Stimulated activated naive B cell treated with anti-CD40 and anti-IgM and Interleukin-4, amounts not matched to agents 10 μg/mL and 1 μg/mL and 100 μg/mL, for 72 hours (primary cell): ENCODE results near the gene ECI2.
"Not testable (repeated sequence)": the region's sequence is repeated elsewhere in the genome, so short reads cannot be mapped to it uniquely, and the experiment has no call there.

Source experiments
- ATAC-seq, 2 donors: fragments of 150-1000 bp; cut with Tn5 transposase; replicated peaks; 2 replicates each; pipeline ENCODE4 v1.10.0; 2021; ENCODE audit warnings: moderate library complexity in 1 of 2
- DNase-seq: peaks from one replicate; pipeline ENCODE4 v3.0.0; 2021
- H3K27ac Mint-ChIP-seq: one replicate; pipeline ENCODE4 v1.8.0; 2022; ENCODE audit warnings: mild to moderate bottlenecking, mixed read lengths
- H3K27me3 Mint-ChIP-seq, 2 donors: one replicate each; pipeline ENCODE4 v1.8.0; 2022; ENCODE audit warnings: mixed read lengths in 2 of 2
- H3K36me3 Mint-ChIP-seq, 2 donors: one replicate each; pipeline ENCODE4 v1.8.0; 2022; ENCODE audit warnings: mixed read lengths in 2 of 2, mild to moderate bottlenecking in 1 of 2
- H3K4me1 Mint-ChIP-seq, 2 donors: one replicate each; pipeline ENCODE4 v1.8.0; 2022; ENCODE audit warnings: mixed read lengths in 2 of 2, mild to moderate bottlenecking in 1 of 2
- H3K4me3 Mint-ChIP-seq, 2 donors: one replicate each; pipeline ENCODE4 v1.8.0; 2022; ENCODE audit warnings: mild to moderate bottlenecking in 2 of 2, mixed read lengths in 2 of 2, moderate library complexity in 1 of 2
- H3K9me3 Mint-ChIP-seq, 2 donors: one replicate each; pipeline ENCODE4 v1.8.0; 2022; ENCODE audit warnings: mixed read lengths in 2 of 2, mild to moderate bottlenecking in 1 of 2

The ECI2 gene

GRCh38 chr6:4129446-4129845 lies 5.9 kb downstream of the ECI2 start:
- H3K4me1 Mint-ChIP-seq, result peaks cover 17 to 23% of the 10 kb centered on the region in 2 donors
- no peaks in the 10 kb centered on the region for H3K27me3 Mint-ChIP-seq
- ATAC-seq, result no peak
- peaks cover 41 to 62% of the 10 kb centered on the region in 2 donors for H3K36me3 Mint-ChIP-seq
- H3K9me3 Mint-ChIP-seq, result no peaks in the 10 kb centered on the region
- no peak for DNase-seq
- no peak overlapping the region for H3K4me3 Mint-ChIP-seq
- H3K27ac Mint-ChIP-seq, result no peak overlapping the region

- H3K4me1 Mint-ChIP-seq, result peaks cover 13 to 16% of the 10 kb centered on the region in 2 donors
- DNase-seq, result no peak
- H3K4me3 Mint-ChIP-seq, result no peak overlapping the region
- no peaks in the 10 kb centered on the region for H3K27me3 Mint-ChIP-seq
- no peaks in the 10 kb centered on the region for H3K9me3 Mint-ChIP-seq
- H3K36me3 Mint-ChIP-seq, result peaks cover 41 to 62% of the 10 kb centered on the region in 2 donors
- ATAC-seq, result no peak
- no peak overlapping the region for H3K27ac Mint-ChIP-seq
Measured at GRCh38 chr6:4128748-4129147, 6.6 kb downstream of the ECI2 start.

- DNase-seq, result no peak
- Mint-ChIP-seq H3K4me3 (no peak overlapping the region), H3K27ac (no peak overlapping the region), H3K4me1 (peaks cover 9 to 12% of the 10 kb centered on the region in 2 donors), H3K27me3 (no peaks in the 10 kb centered on the region), H3K9me3 (no peaks in the 10 kb centered on the region), H3K36me3 (peaks cover 40 to 61% of the 10 kb centered on the region in 2 donors)
- no peak for ATAC-seq
Measured at GRCh38 chr6:4128072-4128471, 7.3 kb downstream of the ECI2 start.

- no peaks in the 10 kb centered on the region for H3K9me3 Mint-ChIP-seq
- no peak overlapping the region for H3K27ac Mint-ChIP-seq
- no peaks in the 10 kb centered on the region for H3K27me3 Mint-ChIP-seq
- no peak for DNase-seq
- peak; percentile 57 to 71 for ATAC-seq
- peaks cover 32 to 53% of the 10 kb centered on the region in 2 donors for H3K36me3 Mint-ChIP-seq
- peak overlapping the region in 1 of 2 donors; percentile 19 for H3K4me3 Mint-ChIP-seq
- peaks cover 9 to 12% of the 10 kb centered on the region in 2 donors for H3K4me1 Mint-ChIP-seq
Measured at GRCh38 chr6:4125933-4126864, 9.2 kb downstream of the ECI2 start.

GRCh38 chr6:4125500-4125899 lies 9.9 kb downstream of the ECI2 start:
- ATAC-seq, result no peak
- H3K4me1 Mint-ChIP-seq, result peaks cover 9 to 12% of the 10 kb centered on the region in 2 donors
- no peaks in the 10 kb centered on the region for H3K27me3 Mint-ChIP-seq
- H3K4me3 Mint-ChIP-seq, result peak overlapping the region in 1 of 2 donors; percentile 19
- H3K9me3 Mint-ChIP-seq, result no peaks in the 10 kb centered on the region
- peaks cover 35 to 56% of the 10 kb centered on the region in 2 donors for H3K36me3 Mint-ChIP-seq
- no peak overlapping the region for H3K27ac Mint-ChIP-seq
- DNase-seq, result no peak

GRCh38 chr6:4124351-4124750 lies 11.0 kb downstream of the ECI2 start:
- no peak for DNase-seq
- peaks cover 33 to 54% of the 10 kb centered on the region in 2 donors for H3K36me3 Mint-ChIP-seq
- H3K27ac Mint-ChIP-seq, result no peak overlapping the region
- H3K4me3 Mint-ChIP-seq, result no peak overlapping the region
- H3K4me1 Mint-ChIP-seq, result peaks cover 9 to 12% of the 10 kb centered on the region in 2 donors
- H3K27me3 Mint-ChIP-seq, result no peaks in the 10 kb centered on the region
- no peak for ATAC-seq
- H3K9me3 Mint-ChIP-seq, result no peaks in the 10 kb centered on the region

- peaks cover 5 to 14% of the 10 kb centered on the region in 2 donors for H3K27me3 Mint-ChIP-seq
- no peak for DNase-seq
- H3K36me3 Mint-ChIP-seq, result peaks cover 50 to 54% of the 10 kb centered on the region in 2 donors
- H3K4me1 Mint-ChIP-seq, result no peaks in the 10 kb centered on the region
- no peak for ATAC-seq
- H3K9me3 Mint-ChIP-seq, result peaks cover 12 to 17% of the 10 kb centered on the region in 2 donors
- H3K27ac Mint-ChIP-seq, result no peak overlapping the region
- no peak overlapping the region for H3K4me3 Mint-ChIP-seq
Measured at GRCh38 chr6:4115741-4116140, 19.6 kb downstream of the ECI2 start.

- Mint-ChIP-seq H3K36me3 (peaks cover 46% of the 10 kb centered on the region in 2 donors), H3K4me3 (no peak overlapping the region), H3K27ac (no peak overlapping the region), H3K4me1 (no peaks in the 10 kb centered on the region), H3K27me3 (peaks cover 7 to 14% of the 10 kb centered on the region in 2 donors), H3K9me3 (peaks cover 12 to 17% of the 10 kb centered on the region in 2 donors)
- ATAC-seq (no peak), DNase-seq (no peak)
Measured at GRCh38 chr6:4114123-4114522, 21.3 kb downstream of the ECI2 start.

GRCh38 chr6:4113649-4114048 lies 21.7 kb downstream of the ECI2 start:
- H3K9me3 Mint-ChIP-seq, result peaks cover 12 to 17% of the 10 kb centered on the region in 2 donors
- no peak overlapping the region for H3K4me3 Mint-ChIP-seq
- no peak for DNase-seq
- ATAC-seq, result no peak
- peaks cover 44 to 45% of the 10 kb centered on the region in 2 donors for H3K36me3 Mint-ChIP-seq
- no peak overlapping the region for H3K27ac Mint-ChIP-seq
- H3K27me3 Mint-ChIP-seq, result peaks cover 7 to 14% of the 10 kb centered on the region in 2 donors
- H3K4me1 Mint-ChIP-seq, result no peaks in the 10 kb centered on the region

- DNase-seq, result no peak
- Mint-ChIP-seq H3K27me3 (peaks cover 7 to 14% of the 10 kb centered on the region in 2 donors), H3K9me3 (peaks cover 12 to 17% of the 10 kb centered on the region in 2 donors), H3K4me3 (no peak overlapping the region), H3K4me1 (no peaks in the 10 kb centered on the region), H3K27ac (no peak overlapping the region), H3K36me3 (peaks cover 35 to 36% of the 10 kb centered on the region in 2 donors)
- no peak for ATAC-seq
Measured at GRCh38 chr6:4112366-4112765, 23.0 kb downstream of the ECI2 start.

- not testable (repeated sequence) for ATAC-seq, H3K27ac Mint-ChIP-seq, H3K4me1 Mint-ChIP-seq, DNase-seq, H3K4me3 Mint-ChIP-seq
- Mint-ChIP-seq H3K9me3 (peaks cover 12 to 14% of the 10 kb centered on the region in 2 donors), H3K36me3 (peaks cover 10 to 15% of the 10 kb centered on the region in 2 donors), H3K27me3 (peaks cover 7 to 14% of the 10 kb centered on the region in 2 donors)
Measured at GRCh38 chr6:4109363-4109815, 26.0 kb downstream of the ECI2 start.

- no peaks in the 10 kb centered on the region for H3K4me1 Mint-ChIP-seq
- H3K36me3 Mint-ChIP-seq, result peaks cover 6 to 8% of the 10 kb centered on the region in 2 donors
- no peak for DNase-seq
- no peak overlapping the region for H3K27ac Mint-ChIP-seq
- H3K4me3 Mint-ChIP-seq, result no peak overlapping the region
- no peak for ATAC-seq
- peaks cover 8 to 11% of the 10 kb centered on the region in 2 donors for H3K9me3 Mint-ChIP-seq
- peaks cover 5 to 12% of the 10 kb centered on the region in 2 donors for H3K27me3 Mint-ChIP-seq
Measured at GRCh38 chr6:4108561-4109093, 26.7 kb downstream of the ECI2 start.

GRCh38 chr6:4107873-4108272 lies 27.5 kb downstream of the ECI2 start:
- ATAC-seq (no peak), DNase-seq (no peak)
- H3K9me3 Mint-ChIP-seq, result peaks cover 6 to 7% of the 10 kb centered on the region in 2 donors
- H3K4me1 Mint-ChIP-seq, result no peaks in the 10 kb centered on the region
- no peak overlapping the region for H3K4me3 Mint-ChIP-seq
- H3K27me3 Mint-ChIP-seq, result peaks cover 3 to 7% of the 10 kb centered on the region in 2 donors
- H3K27ac Mint-ChIP-seq, result no peak overlapping the region
- peaks cover 3 to 4% of the 10 kb centered on the region in 2 donors for H3K36me3 Mint-ChIP-seq

GRCh38 chr6:4105980-4106536 lies 29.3 kb downstream of the ECI2 start:
- H3K36me3 Mint-ChIP-seq, result no peaks in the 10 kb centered on the region
- H3K9me3 Mint-ChIP-seq, result no peaks in the 10 kb centered on the region
- no peak overlapping the region for H3K4me3 Mint-ChIP-seq
- H3K27me3 Mint-ChIP-seq, result peaks cover 0 to 3% of the 10 kb centered on the region in 2 donors
- ATAC-seq (no peak), DNase-seq (no peak)
- H3K27ac Mint-ChIP-seq, result no peak overlapping the region
- no peaks in the 10 kb centered on the region for H3K4me1 Mint-ChIP-seq
